ENCODE data around the gene MYH14.

MYH14 gene

GRCh38 chr19:50300051-50300450 lies 96.6 kb downstream of the MYH14 start:
- DNase-seq = no peak

DNA sequence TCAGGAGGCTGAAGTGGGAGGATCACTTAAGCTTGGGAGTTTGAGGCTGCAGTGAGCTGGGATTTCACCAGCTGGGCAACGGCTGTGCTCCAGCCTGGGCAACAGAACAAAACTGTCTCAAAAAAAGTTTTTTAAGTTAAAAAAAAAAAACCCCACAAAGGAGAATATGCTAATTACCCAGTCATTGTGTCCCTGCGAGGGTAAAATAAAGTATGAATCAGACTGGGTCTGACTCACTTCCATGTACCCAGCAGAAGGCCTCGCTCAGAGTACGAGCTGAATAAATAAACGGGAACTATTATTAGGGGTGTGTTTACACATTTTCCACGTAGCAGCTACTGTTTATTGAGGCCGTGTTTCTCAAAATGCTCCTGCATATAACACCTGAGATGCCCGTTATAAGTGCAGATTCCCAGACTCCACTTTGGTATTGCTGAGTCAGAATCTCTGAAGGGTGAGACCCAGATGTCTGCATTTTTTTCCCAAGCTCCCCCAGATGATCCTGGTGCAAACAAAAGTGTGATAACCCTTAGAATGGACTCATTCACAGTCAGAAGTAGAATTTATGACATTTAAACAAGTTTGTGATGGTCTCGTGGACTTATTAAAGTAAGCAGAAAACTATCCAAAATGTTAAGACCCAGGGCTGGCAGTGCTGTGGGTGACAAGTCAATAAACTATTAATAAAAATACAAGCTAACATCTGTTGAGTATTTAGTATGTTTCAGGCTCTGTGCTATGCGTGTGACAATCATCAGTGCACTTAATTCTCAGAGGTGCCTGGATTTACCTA lies 97.6 kb downstream of the MYH14 start:
- DNase-seq = no peak

GRCh38 chr19:50301607-50301971 lies 98.2 kb downstream of the MYH14 start:
- no peak for DNase-seq

GRCh38 chr19:50303558-50303957 lies 100.1 kb downstream of the MYH14 start:
- no peak for DNase-seq

- DNase-seq = no peak
These were observed 105.6 kb downstream of the MYH14 start for GRCh38 chr19:50308991-50309390.

DNA sequence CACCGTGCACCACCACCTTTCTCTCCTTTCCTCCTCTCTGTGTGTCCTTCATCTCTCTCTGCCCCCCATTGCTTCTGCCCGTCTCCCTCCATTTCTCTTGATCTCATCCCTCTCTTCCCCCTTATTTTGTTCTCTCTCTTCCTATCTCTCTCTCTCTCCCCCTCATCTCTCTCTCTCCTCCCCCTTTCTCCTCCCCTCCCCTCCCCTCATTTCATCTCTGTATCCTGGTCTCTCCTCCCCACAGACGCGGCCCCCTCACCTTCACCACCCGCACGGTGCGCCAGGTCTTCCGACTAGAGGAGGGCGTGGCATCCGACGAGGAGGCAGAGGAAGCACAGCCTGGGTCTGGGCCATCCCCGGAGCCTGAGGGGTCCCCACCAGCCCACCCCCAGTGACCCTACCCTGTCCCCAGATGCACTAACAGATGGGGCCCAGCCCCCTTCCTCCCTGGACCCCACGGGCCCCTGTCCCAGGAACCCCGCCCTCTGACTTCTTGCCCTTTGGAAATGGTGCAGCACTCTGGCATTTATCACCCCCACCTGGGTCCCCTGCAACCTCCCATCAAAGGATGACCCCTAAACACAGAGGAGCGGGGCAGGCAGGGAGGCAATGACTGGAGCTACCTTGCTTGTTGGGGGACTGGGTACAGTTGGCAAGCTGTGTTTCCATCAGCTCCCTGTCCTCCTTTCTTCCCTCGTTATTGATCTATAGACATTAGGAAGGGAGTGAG lies 106.1 kb downstream of the MYH14 start:
- no peak for DNase-seq

DNA sequence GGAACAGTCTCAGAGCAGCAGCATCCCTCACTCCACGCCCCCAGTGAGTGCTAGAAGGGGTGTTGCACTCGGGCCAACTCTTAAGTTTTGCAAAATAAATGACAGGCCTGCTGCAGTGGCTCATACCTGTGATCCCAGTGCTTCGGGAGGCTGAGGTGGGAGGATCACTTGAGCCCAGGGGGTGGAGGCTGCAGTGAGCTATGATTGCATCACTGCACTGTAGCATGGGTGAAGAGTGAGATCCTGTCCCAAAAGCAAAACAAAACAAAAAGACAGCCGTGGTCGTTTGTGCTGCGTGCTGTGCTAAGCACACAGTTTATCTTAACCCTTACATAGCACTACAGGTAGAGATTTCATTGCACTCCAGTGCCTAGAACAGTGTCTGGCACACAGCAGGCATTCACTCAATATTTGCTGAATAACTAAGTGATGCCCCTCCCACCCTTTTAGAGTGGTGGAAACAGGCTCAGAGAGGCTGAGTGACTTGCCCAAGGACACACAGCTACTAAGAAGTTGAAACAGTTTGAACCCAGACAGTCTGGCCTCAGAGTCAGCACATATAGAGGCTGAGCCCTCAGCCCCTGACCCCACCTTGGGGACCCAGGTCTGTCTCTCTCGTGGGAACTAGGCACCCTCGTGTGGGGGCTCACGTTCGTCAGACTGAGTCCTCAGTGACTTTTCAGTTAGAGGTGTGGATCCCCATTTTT lies 107.5 kb downstream of the MYH14 start:
- DNase-seq = no peak

DNA sequence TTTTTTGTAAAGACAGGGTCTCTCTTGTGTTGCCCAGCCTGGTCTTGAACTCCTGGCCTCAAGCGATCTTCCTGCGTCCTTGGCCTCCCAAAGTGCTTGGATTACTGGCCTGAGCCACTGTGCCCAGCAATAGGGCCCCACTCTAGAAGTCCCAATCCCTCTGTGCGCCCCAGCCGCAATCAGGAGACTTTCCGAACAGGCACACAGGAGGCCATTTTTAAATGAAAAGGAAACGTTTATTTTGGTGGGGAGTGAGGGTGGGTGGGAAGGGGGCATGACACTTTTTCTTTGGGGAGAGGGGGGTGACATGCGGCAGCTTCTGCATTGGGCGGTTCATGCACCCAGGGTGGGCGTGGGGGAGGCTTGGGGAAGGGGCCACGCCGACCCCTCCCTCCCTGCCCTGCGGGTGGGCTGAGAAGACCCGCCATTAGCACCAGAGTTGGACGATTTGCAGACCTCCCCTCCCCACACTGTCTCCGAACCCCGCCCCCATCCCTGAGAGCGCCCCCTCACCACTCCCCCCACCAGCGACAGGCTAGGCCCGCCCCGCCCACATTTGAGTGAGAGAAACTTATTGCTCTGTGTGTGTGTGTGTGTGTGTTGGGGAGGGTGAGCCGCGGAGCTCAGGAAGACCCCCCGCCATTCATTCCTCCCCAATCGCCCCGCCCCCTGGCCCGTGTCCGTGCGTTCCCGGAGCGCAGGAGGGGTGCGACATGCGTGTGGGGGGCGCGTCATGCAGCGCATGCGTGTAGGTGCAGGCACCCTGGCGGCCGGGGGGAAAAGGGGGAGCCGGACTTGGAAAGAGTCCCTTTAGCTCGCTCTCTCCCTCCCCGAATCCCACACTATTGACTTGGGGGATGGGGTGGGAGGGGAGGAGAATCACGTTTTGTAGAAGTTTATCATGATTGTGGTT lies 108.6 kb downstream of the MYH14 start:
- DNase-seq = no peak

GRCh38 chr19:50312967-50313811 lies 109.8 kb downstream of the MYH14 start:
- DNase-seq = no peak

GRCh38 chr19:50313812-50314536 lies 110.6 kb downstream of the MYH14 start:
- DNase-seq = no peak

DNA sequence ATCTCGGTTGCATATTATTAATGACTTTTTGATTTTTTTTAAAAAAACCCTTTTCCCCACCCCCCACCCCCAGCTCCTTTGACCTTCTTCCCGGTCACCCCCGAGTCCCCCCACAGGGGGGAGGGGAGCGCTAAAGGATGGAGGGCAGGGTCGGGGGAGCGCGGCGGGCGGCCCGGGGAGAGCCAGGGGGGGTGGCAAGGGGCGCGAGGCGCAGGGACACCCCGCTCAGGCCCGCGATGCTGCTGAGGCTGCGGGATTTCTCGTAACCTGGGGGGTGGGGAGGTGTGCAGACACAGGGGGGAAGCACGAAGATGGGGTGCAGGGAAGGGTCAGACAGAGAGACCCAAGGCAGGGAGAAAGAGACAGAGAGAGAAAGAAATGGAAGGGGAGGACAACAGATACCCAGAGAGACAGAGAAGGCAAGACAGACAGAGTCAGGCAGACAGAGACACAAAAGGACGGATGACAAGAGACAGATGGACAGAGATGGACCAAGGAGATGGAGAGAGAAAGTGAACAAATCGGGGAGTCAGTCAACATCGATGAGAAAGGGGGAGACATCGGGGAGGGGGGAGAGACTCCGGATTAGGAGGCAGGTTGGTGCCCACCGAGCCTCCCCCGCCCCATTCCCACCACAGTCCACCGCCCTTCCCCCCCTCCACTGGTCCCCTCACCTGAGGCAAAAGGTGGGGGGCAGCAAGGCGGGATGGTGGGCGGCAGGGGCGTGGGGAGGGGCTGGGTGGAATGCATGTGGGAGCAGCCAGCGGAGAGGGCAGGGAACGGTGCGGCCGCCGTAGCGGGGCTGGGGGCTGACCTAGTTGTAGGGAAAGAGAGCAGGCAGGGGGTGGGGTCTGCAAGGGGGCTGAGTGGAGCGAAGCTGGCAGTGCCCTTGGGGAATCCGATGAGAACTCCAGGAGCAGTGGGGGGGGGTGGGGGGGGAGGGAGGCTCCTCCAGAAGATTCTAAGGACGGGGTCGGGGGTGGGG lies 111.6 kb downstream of the MYH14 start:
- DNase-seq = no peak

- no peak for DNase-seq
These were observed 112.5 kb downstream of the MYH14 start for GRCh38 chr19:50315773-50316448.

DNA sequence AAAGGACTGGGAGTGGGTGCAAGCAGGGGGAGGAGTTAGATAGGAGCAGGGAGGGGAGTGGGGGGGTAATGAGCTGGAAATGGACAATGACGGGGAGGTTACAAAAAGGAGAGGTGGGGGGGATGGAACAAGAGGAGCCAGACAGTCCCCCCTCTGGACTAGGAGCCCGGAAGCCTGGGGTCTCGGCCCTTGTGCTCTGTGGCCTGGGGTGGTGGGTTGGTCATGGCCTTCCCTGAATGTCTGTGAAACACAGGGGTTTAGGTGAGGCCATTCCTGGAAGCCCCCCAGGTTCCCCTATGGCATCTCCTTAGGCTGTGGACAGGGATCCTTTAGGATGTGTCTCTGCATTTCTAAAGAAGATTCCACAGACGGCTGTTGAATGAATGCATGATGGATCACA lies 113.7 kb downstream of the MYH14 start:
- DNase-seq = no peak

DNA sequence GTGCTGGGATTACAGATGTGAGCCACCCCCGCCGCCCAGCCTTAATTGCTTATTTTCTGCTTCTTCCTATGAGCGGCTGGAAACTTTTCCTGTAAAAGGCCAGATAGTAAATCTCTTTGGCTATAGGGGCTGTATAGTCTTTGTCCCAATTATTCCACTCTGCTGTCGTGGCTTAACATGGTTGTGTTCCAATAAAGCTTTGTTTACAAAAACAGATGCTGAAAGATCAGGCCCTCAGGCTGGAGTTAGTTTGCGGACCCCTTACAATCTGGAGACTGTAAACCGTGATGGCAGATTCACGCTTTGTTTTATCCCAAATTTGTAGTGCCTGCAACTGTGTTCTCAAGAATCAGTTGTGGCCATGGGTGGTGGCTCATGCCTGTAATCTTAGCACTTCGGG lies 115.0 kb downstream of the MYH14 start:
- DNase-seq = no peak

- DNase-seq = no peak
These were observed 115.7 kb downstream of the MYH14 start for GRCh38 chr19:50319156-50319555.

DNA sequence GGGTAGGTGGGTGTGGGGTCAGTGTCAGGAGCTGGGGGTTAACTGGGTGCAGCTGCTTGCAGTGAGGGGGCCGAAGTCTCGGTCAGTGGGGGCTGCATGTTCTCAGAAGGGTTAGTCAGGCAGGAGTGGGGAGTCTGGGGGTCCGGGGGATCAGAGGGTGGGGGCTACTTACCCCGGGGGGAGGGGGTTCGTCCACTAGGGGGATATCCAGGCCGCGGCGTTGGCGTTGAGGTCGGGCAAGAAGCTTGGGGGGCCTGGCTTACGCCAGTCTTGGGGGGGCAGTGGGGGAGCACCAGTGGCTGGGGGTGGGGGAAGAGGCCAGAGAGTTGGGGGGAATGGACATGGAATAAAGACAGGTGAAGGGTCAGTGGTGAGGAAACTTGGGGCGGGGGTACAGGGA lies 116.6 kb downstream of the MYH14 start:
- DNase-seq = no peak

GRCh38 chr19:50320596-50320995 lies 117.2 kb downstream of the MYH14 start:
- DNase-seq = no peak

DNA sequence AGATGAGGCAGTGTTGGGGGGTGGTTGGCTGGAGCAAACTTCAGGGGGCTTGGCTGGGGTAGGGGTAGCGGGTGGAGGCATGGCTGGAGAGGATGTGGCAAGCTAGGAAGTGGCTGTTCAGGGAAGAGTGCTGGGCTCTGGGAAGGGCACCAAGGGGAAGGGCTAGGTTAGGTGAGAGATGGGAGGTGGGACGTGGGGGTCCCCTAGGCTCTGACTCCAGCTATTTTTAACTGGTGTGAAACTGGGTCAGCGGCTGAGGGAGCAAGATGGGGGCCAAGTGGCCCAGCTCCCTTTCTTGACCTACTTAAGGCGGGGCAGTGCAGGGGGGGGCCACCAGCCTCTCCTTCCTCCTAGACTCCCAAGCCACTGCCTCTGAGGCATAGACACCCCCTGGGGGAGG lies 118.4 kb downstream of the MYH14 start:
- DNase-seq = no peak

GRCh38 chr19:50322234-50322633 lies 118.8 kb downstream of the MYH14 start:
- no peak for DNase-seq
